LNCAP (cell line): ENCODE data around the gene CAVIN2.

ENCODE experiments used
- TF ChIP-seq, protein P1 (sequence below): fragments of 450-650 bp; IDR thresholded peaks from 2 replicates; pipeline ENCODE4 v1.5.1; 2017; ENCODE audit warnings: mild to moderate bottlenecking

CAVIN2 gene

DNA sequence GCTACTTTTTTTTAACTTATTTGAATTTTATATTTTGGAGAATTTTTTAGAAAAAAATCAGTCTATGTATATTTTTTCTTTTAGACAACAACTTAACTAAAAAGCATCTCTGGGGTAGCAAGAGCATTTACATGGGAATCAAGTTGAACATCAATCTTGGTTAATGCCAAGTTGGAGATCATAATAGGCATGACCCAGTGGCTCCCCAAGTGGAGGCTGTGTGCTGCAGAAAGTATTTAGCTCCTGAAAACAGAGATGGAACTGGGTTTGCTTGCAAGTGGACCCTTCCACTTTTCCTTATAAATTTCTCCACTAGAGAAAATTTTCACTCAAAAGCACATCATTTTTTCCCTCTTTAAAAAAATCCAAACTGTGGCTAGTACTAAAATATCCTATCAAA lies 23.9 kb upstream of the CAVIN2 start:
- TF ChIP-seq, protein P1, sequence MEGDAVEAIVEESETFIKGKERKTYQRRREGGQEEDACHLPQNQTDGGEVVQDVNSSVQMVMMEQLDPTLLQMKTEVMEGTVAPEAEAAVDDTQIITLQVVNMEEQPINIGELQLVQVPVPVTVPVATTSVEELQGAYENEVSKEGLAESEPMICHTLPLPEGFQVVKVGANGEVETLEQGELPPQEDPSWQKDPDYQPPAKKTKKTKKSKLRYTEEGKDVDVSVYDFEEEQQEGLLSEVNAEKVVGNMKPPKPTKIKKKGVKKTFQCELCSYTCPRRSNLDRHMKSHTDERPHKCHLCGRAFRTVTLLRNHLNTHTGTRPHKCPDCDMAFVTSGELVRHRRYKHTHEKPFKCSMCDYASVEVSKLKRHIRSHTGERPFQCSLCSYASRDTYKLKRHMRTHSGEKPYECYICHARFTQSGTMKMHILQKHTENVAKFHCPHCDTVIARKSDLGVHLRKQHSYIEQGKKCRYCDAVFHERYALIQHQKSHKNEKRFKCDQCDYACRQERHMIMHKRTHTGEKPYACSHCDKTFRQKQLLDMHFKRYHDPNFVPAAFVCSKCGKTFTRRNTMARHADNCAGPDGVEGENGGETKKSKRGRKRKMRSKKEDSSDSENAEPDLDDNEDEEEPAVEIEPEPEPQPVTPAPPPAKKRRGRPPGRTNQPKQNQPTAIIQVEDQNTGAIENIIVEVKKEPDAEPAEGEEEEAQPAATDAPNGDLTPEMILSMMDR, result no peak

DNA sequence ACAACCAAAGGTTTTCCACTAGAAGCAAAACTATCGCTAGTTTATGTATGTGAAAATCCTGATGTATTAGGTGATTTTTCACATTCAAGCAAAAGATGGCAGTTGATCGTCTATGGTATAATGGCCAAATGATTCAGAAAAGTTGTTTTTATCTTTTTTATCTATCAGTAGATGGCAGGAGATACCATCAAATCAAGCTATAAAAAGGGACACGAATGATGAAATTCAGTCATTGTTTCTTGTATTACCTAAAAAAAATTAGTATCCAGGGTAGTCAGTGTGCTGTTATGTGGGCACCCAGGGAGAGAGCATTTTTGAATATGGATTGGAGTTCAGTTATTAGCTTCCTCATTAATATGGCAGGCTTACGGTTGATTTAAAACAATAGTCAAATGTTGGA lies 22.9 kb upstream of the CAVIN2 start:
- TF ChIP-seq, protein P1, result no peak

DNA sequence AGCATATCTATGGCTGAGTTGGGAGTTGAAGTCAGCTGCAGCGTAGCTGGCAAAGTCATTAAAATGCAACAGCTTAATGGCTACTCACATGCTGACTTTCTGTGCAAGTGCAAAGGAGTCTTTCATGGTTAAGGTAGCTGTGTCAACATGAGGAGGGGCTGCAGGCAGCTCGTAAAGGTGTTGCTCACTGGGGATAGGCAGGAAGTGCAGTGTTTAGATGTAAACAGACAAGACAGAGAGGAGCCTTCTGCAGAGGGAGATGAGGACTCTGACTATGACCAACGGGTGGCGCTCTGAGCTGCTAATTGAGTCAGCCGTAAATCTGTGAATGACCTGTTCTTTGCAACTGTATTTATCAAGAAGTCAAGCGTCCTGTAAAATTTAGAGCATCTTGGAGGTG lies 22.3 kb upstream of the CAVIN2 start:
- TF ChIP-seq, protein P1, result peak; percentile 52; the same call in 1 of the 2 replicates

DNA sequence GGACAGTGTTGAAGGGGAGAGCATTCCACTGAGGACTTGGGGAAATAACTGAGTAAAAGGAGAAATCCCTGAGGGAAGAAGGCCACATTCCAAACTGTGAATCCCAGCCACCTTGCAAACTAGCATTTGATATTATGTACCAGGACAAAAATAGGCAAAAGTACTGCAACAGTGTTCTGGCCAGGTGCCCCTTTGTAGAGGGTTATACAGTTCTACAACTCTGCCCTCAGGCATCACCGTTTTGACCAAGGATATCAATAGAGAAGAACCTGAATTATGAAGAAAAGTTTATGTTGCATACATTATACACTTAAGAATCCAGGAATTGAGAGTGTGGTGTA lies 20.6 kb upstream of the CAVIN2 start:
- TF ChIP-seq, protein P1, result no peak

DNA sequence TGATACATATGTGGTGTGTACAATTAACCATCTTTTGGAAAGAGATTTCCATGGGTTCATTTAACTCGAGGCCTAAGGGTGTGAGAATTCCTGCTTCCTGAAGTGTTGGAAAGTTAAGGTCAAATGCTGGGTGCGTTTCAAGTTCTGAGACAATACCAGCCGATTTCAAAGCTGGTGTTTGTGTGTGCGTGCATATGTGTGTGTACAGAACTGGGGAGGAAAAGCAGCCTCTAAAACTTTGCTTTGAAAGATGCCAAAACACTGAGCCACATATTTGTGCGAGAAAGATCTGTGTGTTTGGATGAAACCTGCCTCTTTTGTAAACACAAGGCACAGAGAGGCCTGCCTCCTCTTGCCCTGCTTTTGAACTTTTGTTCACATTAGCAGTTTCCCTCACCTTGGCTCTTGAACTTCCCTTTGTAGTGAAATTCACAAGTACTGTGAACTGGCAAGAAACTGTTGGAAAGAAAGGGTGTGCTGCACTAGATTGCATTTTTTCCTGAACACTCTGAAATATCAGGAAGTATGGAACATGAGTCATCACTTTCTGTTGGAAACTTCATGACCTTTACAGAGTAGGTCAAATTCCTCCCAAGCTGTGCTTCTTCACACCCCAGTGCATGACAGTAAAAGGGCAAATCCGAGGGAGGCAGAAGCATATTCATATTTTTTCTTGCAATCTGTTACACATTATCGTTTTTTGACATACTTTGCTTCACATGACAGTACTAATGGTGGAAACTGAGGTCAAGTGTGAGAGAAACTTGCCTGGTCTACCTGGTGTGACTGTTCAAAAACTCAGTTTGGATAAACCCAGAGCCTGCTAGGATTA lies 20.0 kb upstream of the CAVIN2 start:
- TF ChIP-seq, protein P1, result no peak

DNA sequence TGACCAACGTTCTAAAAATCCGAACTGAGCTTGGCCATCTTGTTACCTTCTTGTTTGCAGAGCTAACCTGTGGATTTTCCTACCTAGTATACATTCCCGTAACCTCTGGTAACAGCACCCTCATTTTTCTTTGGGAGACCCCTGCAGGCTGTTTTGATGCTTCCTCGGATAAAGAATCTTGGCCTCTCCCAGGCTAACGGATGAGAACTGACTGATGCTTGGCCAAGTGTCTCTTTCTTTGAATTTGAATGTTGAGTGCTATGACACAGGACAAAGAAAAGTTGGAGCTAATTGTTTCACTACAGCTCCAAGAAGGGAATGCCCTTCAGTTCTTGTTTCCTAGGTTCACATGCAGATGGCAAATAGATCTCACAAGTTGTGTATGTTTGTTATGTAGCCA lies 19.3 kb upstream of the CAVIN2 start:
- TF ChIP-seq, protein P1, result no peak

DNA sequence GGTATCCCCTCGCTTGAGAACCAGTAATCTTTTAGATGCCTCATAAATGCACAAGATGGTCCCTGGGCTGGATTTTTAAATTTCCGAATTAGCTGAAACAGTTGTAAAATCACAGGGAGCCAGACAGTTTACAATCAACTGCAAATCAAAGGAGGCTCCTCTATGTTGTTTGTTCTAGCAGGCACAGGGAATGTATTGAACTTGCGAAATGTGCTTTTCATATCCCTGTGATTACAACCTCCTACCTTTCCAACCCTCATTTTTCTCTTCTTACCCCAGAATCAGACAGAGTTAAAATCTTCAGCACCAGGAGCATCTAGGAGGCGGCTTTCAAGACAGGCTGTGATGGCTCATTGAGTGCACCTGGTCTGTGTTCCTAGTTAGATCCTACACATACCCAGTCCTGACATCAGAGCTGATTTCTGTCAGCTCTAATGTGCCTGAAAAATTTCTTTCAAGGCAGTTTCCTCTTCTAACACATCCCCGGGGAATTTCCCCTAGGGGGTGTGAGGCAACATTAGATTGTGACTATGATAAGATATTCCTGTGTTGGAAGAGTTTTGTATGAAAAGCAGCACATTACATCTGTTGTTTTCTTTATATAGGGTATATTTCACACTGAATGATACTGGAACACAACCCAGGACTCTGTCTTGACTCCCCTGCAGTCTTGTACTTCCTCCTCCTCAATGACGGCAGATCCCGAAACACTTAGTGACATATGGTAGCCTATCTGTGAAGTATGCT lies 17.9 kb upstream of the CAVIN2 start:
- TF ChIP-seq, protein P1, result no peak
